ENCODE results near the gene L1CAM.

L1CAM gene

DNA sequence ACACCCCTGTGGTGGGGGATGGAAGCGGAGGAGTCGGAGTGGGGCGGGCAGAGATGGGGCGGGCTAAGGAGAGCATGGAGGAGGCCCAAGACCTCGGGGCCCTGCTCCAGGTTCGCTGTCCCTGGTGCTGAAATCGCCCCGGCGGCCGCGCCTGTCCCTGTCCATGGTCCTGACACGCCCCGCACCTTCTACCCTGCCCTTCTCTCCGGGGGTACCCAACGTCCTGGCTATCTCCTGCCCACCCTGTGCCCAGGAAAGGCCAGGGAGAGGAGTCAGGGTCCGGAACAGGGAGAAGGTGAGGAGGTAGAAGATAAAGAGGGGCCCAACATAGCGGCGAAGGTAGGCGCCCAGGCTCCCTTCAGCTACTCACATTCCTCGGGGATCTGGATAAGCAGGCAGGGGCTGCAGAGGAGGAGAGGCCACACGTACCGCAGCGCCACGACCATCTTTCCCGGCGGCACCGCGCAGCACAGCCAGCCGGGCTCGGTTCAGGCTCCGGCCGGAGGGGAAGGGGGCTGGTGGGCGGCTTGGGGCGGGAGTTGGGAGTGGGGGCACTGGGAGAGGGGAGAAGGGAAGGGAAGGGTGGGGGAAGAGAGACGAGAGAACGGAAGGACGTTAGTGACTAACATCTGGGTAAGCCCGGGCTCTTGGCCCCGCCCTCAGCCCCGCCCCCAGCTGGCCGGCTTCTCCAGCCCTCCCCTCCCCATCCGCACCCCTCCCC lies 10.4 kb downstream of the L1CAM start:
- DNase-seq, result peak; percentile 29 to 69 (median 54)

DNA sequence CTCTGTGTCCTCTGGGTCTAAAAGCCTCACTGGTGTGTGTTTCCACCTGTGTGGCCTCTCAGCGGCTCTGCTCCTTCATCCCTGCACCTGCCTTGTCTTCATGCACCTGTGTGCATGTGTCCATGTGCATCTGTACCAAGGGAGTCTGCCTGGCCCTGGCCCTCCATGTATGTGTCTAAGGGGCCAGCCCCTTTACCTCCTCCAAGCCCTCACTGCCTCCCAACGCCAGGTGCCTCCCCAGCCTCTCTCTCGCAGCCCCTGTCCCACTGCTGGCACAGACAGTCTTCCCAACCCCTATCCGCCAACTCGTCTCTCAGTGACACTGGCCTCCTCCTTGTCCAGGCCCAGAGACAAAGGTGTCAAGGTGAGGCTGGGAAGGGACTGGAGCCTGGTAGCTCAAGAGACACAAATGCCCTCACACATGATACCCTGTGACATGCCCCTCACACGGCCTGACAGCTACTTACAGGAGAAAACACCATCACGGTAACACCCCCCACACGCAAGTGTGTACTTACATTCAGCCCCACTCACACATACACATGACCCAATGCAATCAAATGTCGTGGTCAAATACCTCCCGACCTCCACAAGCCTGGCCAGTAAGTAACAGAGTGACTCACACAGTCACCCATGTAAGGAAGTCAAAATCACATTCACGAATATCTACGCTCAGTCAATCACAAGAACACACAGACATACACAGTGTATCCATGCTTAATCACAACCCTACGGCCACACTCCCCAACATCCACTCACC lies 11.4 kb downstream of the L1CAM start:
- no peak for DNase-seq

DNA sequence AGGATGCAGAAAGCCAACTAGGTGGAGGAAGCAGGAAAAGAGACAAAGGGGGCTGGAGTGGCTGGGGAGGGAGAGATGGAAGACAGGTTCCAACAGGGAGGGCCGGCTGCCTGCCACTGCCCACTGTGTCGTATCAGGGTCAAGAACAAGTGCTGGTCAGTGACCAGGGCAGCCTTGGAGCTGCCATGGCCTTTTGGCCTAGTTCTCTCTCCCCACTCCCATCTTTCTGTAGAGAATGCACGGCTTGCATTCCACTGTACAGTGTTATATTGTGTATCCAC lies 11.9 kb downstream of the L1CAM start:
- DNase-seq, result no peak

DNA sequence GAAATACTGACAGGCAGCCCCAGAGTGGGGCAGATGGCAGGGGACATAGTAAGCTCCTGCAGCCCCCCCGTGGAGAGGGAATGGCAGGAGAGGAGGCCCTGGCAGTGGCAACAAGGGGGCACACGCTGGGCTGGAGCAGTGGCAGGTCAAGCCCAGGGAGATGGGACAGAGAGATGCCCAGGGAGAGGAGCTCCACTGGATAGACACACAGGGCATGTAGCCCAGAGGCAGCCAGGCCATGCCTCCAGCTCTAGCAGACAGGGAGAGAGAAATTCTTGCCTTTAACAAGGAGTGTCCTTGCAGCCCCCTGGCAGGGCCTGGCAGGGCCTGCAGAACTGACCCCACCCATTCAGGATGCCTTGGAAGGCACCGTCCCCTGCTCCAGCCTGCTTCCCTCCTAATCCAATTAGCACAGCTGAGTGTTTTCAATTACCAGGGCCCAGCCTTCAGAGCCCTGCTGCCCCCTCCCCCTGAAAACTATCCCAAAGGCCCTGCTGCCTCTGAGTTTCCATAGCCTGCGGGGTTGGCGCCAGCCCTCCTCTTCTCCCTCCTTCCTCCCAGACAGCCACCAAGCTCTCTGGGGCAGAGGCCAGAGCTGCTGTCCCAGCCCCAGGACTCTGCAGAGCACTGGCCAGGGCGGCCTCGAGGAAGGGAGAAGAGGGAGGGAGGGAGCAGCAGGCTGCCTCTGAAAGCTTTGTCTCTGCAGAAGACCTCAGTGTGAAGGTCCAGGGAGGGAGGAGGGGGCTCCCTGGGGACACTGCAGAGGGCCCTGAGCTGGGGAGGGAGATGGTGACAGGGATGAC lies 12.5 kb downstream of the L1CAM start:
- no peak for DNase-seq

DNA sequence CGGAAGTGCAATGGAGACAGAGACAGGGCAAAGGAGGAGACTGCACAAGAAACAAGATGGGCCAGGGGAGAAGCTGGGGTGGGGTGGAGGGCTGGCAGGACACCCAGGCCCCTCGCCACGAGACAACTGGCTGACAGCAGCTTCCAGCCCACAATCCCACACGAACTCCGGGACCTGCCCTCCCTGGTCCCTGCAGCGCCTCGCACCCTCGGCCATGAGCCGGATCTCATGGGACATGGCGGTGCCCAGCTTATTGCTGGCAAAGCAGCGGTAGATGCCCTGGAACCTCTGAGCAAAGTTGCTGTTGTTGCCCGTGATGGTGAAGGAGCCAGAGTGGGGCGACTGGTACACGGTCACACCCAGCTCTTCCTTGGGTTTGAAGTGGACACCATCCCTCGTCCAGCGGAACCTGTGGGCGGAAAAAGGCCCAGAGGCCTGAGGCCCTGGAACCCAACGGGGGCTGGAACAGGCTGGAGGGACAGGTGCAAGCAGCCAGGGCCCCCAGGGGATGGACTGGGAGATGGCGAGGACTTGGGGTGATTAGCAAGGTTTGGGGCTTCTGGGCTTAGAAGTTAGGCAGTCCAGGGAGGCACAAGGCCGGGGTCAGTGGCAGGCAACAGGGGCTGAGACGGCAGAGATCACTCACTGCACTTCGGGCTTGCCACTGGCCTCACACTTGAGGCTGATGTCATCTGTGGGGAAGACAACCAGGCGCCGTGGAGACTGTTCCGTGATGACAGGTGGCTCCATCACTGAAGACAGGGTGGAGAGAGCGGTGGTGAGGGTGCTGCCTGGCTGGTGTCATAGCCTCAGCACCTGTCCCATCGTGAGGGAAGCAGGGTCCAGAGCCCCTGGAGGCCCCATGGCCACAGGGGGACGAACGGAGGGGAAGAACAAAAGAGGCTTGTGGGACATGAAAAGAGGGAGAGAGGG lies 13.8 kb downstream of the L1CAM start:
- no peak for DNase-seq

- DNase-seq, result no peak
These were observed 14.5 kb downstream of the L1CAM start for GRCh38 chrX:153871451-153871850.

GRCh38 chrX:153870791-153871360 lies 15.1 kb downstream of the L1CAM start:
- no peak for DNase-seq

GRCh38 chrX:153870288-153870690 lies 15.7 kb downstream of the L1CAM start:
- no peak for DNase-seq

DNA sequence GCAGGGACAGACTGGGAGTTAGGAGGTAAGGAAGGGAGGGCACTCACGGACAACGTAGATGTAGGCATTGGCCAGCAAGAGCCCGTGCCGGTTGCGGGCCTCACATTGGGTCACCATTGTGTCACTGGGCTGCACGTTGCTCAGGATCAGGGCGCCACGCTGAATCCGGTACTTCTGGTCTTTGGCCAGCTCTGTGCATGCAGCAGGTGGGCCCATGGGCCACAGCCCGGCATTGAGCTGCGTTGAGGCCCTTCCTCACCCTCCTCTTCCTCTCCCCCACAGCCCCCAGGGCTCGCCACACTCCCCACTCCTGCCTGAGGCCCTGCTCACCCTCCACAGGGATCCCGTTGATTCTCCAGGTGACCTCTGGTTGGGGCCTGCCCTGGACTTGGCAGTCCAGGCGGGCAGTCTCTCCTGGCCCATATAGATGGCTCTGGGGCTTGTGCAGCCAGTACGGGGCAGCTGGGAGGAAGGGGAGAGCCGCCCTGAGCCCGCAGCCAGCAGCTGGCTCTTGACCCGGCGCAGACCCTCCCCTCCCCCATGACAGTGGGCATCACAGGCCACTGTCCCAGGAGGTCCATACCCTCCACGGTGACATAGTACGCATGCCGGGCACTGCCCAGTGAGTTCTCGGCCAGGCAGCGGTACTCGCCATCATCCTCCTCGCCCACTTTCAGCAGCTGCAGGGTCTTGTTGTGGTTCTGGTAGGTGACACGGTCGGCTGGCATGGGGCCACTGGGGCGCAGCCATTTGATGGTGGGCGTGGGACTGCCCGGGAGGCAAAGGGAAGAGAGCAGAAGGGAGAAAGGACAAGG lies 16.3 kb downstream of the L1CAM start:
- DNase-seq, result no peak

DNA sequence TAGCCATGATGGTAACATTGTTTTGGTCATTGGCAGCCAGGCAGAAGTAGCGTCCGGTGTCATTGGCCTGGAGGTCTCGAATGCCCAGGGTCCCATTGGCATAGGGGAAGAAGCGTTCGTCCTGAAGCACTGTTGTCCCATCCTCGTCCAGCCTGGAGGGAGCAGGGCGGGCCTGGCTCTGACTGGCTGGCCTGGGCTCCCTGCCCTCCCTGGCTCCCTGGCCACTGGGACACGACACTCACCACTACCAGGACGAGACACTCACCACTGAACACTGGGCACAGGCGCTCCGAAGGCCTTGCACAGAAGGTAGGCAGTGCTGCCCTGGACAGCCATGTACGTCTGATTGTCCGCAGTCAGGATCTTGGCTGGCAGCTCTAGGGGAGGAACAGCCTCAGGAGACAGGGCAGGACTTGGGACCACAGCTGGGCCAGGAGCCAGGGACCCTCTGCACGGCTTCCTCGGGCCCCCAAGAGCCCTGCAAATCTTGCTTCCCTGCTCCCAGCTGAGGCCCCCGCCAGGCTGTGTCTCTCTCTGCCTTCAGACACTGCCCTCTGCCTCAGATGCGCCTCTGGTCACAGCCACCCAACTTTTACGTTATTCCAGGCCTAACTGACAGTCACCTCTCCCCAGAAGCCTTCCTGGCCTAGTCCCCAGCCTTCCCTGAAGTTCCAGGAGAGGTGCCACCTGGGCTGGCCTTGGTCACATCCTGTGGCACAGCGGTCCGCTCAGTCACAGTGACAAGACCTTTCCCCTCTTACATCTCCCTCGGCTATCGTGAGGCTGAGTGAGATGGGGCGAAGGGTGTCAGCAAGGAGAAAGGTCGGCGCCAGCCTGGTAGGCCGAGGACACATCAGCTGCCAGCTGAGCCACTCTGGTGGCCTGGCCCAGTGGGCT lies 17.1 kb downstream of the L1CAM start:
- no peak for DNase-seq

DNA sequence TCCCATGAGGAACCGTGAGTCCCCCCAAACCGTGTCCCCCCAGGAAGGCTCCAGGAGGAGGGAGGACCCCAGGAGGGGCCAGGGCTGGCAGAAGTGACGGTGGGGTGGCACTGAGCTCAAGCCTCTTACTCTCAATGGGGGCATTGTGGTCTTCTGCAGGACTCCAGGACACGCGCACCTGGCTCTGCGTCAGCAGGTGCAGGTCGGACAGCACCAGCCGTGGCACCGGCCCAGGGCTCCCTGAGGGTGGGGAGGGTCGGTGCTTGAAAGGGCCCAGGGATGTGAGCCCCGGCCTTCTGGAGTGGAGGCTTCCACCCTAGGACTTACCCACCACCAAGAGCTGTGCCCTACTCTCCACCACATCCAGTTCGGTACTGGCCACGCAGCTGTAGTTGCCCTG lies 18.3 kb downstream of the L1CAM start:
- no peak for DNase-seq

DNA sequence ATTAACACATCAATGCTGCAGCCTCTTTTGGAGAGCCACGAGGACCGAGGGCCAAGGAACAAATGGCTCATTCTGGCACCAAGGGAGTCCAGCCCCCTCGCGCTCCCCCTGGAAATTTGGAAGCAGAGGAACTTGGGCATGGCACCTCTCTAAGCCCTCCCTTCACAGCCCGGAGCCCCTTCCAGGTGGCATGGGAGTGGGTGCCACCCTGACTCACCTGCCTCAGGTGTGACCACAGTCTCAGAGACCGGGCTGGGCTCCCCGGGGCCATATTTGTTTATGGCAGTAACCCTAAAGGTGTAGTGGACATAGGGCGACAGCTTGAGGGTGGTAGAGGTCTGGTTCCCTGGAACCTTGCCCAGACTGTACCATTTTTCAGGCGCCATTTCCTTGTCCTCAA lies 18.8 kb downstream of the L1CAM start:
- DNase-seq, result no peak

DNA sequence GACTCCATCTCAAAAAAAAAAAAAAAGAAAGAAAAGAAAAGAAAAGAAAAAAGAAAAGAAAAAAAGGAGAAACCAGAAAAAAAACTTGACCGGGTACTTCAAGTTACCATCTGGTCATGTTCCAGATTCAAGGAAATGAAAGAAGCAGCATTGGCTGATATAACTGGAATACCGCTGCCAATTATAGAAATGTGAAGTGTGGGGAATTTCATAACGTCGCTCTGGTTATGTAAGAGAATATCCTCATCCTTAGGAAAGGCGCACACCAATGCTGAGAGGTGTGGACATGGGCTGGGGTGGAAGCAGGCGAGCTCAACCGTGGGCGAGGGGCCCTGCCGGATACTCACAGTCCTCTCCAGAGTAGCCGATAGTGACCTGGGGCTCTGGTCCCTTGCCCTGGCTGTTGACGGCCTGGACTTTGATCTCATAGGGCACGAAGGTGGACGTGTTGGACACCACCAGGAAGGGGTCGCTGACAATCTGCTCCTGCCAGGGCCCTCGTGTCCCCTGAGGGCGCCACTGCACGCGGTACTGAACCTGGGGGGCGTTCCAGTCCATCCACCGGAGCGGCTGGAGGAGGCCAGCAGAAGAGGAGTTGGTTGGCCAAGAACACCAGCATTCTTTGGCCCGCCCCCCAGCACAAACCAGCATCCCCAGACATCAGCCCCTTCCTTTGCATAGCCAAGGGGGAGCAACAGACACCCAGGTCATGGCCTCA lies 19.5 kb downstream of the L1CAM start:
- no peak for DNase-seq

- DNase-seq, result no peak
These were observed 20.3 kb downstream of the L1CAM start for GRCh38 chrX:153865685-153866084.

- no peak for DNase-seq
These were observed 20.7 kb downstream of the L1CAM start for GRCh38 chrX:153865321-153865580.

DNA sequence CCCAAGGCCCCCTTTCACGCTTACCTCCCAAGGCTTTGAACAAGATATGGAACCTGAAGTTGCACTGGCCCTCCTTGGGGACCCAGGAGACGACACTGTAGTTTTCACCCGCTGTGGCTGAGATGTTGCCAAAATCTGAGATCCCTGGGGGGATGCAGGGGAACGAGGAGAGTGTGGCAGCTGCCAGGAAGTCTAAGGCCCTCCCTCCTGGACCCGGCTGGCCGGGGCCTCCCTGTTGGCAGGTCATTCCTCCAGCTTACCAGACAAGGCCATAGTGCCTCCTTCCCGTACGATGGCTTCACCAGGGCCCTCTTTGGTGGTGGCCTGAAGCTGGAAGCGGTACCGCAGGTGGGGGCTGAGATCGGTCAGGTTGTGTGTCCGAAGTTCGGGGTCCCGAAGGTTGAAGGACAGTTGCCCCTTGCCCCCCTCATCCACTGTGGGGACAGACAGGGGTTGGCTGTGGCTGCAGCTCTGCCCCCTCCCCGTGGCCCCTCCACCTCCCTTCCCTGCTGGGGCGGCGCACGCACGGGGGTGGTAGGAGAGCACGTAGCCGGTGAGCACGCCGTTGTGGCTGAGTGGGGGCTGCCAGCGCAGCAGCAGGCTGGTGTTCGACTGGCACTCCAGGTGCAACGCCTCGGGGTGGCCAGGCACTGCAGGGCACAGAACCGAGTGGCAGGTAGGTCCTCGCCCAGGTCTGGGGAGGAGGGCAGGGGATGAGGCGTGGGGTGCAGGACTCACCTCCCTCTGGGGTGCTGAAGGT lies 21.2 kb downstream of the L1CAM start:
- no peak for DNase-seq

DNA sequence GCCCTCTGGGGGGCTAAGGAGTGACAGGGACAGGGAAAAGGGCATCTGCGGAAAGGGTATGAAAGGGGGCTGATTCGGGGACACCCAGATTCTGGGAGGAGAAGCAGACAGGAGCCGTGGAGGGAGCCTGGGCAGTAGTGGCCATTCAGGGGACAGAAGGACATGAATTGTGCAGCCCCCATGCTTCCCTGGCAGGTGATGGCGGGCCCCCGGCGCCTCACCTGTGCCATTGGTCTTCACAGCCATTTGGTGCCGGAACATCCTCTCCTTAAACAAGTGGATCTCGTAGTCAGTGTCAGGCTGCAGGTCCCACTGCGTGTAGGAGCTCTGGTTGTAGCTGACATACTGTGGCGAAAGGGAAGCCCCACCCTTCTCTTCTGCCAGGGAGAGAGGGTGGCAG lies 21.9 kb downstream of the L1CAM start:
- no peak for DNase-seq

GRCh38 chrX:153863251-153863991 lies 22.6 kb downstream of the L1CAM start:
- no peak for DNase-seq
